GM12891 (cell line): Measurements from ENCODE around the gene SDK1.

ENCODE experiments used
- PAX5 ChIP-seq: IDR thresholded peaks from 2 replicates; pipeline ENCODE4 v1.6.1; 2011; ENCODE audit warnings: low read length, moderate library complexity, mild to moderate bottlenecking; ENCODE audit not compliant: insufficient read depth, severe bottlenecking
- POLR2A ChIP-seq: IDR thresholded peaks from 2 replicates; pipeline ENCODE4 v1.6.1; 2011; ENCODE audit warnings: low read depth, low read length, control low read depth
- POLR2AphosphoS5 ChIP-seq: IDR thresholded peaks from 2 replicates; pipeline ENCODE4 v1.6.1; 2011; ENCODE audit warnings: low read depth, low read length, control low read depth
- POU2F2 ChIP-seq: IDR thresholded peaks from 2 replicates; pipeline ENCODE4 v1.6.1; 2011; ENCODE audit warnings: low read depth, mild to moderate bottlenecking, control low read depth, low read length, moderate library complexity
- TAF1 ChIP-seq: IDR thresholded peaks from 2 replicates; pipeline ENCODE4 v1.6.1; 2011; ENCODE audit warnings: low read depth, low read length, control low read depth

DNA sequence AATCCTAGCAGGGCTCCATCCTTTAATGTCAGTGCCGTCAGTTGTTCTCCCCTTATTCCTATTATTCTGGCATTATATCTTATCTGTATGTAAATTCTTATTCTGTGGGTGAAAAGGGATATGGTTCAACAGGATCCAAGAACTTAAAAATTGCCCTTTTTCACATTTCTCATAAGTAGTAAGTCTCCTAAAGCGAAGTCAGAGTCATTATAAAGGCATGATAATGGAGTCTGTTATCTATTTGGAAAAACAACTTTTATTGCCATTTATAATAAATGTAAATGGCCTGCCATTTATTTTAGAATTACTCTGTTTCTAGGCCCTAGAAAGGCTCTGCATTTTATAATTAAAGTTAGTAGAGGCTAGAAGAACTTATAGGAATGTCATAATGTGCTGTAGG lies 31.3 kb downstream of the SDK1 start:
- TF ChIP-seq TAF1 (no peak), POLR2A (no peak), POLR2AphosphoS5 (no peak), POU2F2 (no peak), PAX5 (no peak)
